WI38 (cell line): ENCODE measurements around the gene DHX9.

Source experiments
- H3K4me3 ChIP-seq: 2 replicates; pipeline ENCODE4 v1.5.1; 2011; ENCODE audit warnings: low read depth, mild to moderate bottlenecking, control low read depth, low read length
- TF ChIP-seq, protein P1 (sequence below): IDR thresholded peaks from 2 replicates; pipeline ENCODE4 v1.5.1; 2012; ENCODE audit warnings: low read depth, mild to moderate bottlenecking, control low read depth, low read length

The DHX9 gene

DNA sequence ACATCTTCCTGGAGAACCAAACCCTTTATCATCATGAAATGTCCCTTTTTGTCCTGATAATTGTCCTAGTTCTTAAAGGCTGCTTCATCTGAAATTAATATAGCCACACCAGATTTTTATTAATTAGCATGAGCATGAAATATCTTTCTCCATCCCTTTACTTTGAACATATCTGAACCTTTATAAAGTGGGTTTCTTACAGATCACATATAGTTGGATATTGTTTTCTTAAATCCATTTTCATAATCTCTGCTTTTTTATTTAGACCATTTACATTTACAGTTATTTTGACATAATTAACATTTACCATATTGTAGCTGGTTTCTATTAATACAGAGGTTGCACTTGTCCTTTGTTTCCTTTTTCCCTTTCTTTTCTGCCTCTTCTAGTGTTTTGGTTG is 96.6 kb downstream of the DHX9 start:
- TF ChIP-seq, protein P1, sequence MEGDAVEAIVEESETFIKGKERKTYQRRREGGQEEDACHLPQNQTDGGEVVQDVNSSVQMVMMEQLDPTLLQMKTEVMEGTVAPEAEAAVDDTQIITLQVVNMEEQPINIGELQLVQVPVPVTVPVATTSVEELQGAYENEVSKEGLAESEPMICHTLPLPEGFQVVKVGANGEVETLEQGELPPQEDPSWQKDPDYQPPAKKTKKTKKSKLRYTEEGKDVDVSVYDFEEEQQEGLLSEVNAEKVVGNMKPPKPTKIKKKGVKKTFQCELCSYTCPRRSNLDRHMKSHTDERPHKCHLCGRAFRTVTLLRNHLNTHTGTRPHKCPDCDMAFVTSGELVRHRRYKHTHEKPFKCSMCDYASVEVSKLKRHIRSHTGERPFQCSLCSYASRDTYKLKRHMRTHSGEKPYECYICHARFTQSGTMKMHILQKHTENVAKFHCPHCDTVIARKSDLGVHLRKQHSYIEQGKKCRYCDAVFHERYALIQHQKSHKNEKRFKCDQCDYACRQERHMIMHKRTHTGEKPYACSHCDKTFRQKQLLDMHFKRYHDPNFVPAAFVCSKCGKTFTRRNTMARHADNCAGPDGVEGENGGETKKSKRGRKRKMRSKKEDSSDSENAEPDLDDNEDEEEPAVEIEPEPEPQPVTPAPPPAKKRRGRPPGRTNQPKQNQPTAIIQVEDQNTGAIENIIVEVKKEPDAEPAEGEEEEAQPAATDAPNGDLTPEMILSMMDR = no peak

More for the DNA sequence above, 96.6 kb downstream of the DHX9 start:
- H3K4me3 ChIP-seq = no peak overlapping the region
